H1 (cell line): ENCODE measurements around the gene FLRT1. TPM values are rescaled to one million over a fixed set of nuclear protein-coding genes. Genes with fewer than 3 reads are reported as not detected.
A peak's percentile ranks its signal among the peaks of the same experiment; 100 is the strongest.

Source experiments
- CTCF ChIA-PET: fragments of 300-600 bp; sonication (Branson Sonifier 250); formaldehyde crosslinking; loops from one replicate; lab custom pipeline; 2021; ENCODE audit not compliant: partially characterized antibody; lab: Charles Lee
- POLR2A ChIA-PET: fragments of 300-600 bp; sonication (Branson Sonifier 250); formaldehyde crosslinking; loops from one replicate; lab custom pipeline; 2021; ENCODE audit warnings: inconsistent platforms; ENCODE audit not compliant: partially characterized antibody; lab: Charles Lee
- DNase-seq, 2 experiments: peaks; one replicate each; pipeline versions ENCODE4 v3.0.0 to v3.0.0-alpha.2; 2010 to 2022; ENCODE audit warnings: low spot score in 2 of 2, low read depth in 1 of 2, mixed read lengths in 1 of 2
- FAIRE-seq: peaks from 2 replicates; lab custom pipeline; 2011; peaks lifted over from hg19 to GRCh38; lab: Jason Lieb, UNC
- H2AFZ ChIP-seq: 2 replicates; pipeline ENCODE4 v1.8.1; 2012; ENCODE audit warnings: low read length, inconsistent platforms
- H2AK5ac ChIP-seq: 2 replicates; pipeline ENCODE4 v1.6.1; 2013; ENCODE audit warnings: low read depth, low read length
- H2BK120ac ChIP-seq: replicated peaks from 2 replicates; pipeline ENCODE3; 2013; ENCODE audit warnings: low read depth, low read length, inconsistent platforms
- H2BK12ac ChIP-seq: 2 replicates; pipeline ENCODE4 v1.6.1; 2013; ENCODE audit warnings: low read depth, low read length
- H2BK15ac ChIP-seq: 2 replicates; pipeline ENCODE4 v1.6.1; 2013; ENCODE audit warnings: low read length
- H2BK20ac ChIP-seq: 2 replicates; pipeline ENCODE4 v1.6.1; 2013; ENCODE audit warnings: low read length
- H2BK5ac ChIP-seq: 2 replicates; pipeline ENCODE4 v1.6.1; 2013; ENCODE audit warnings: low read depth, low read length
- H3K14ac ChIP-seq: 2 replicates; pipeline ENCODE4 v1.6.1; 2013; ENCODE audit warnings: inconsistent platforms; ENCODE audit not compliant: insufficient read length
- H3K18ac ChIP-seq: 2 replicates; pipeline ENCODE4 v1.6.1; 2013; ENCODE audit warnings: low read length; ENCODE audit errors: extremely low read depth
- H3K23ac ChIP-seq: 2 replicates; pipeline ENCODE4 v1.6.1; 2013; ENCODE audit warnings: inconsistent platforms; ENCODE audit not compliant: insufficient read length
- H3K23me2 ChIP-seq: 2 replicates; pipeline ENCODE4 v1.6.1; 2013; ENCODE audit warnings: low read depth, low read length
- H3K27ac ChIP-seq: 2 replicates; pipeline ENCODE4 v1.6.1; 2011; ENCODE audit warnings: low read depth, low read length, inconsistent platforms
- H3K27me3 ChIP-seq, 4 experiments: replicated peaks in 1 of 4; 1 replicate in 1 of 4; 2 replicates in 3 of 4; pipeline versions ENCODE4 v1.6.1 to v1.8.1; 2011 to 2013; ENCODE audit warnings: low read length in 3 of 4, mild to moderate bottlenecking in 3 of 4, inconsistent platforms in 2 of 4, mixed read lengths in 2 of 4, moderate library complexity in 1 of 4; ENCODE audit not compliant: control insufficient read depth in 3 of 4, insufficient read depth in 3 of 4; ENCODE audit errors: extremely low read depth in 1 of 4
- H3K36me3 ChIP-seq, 4 experiments: 2 replicates each; pipeline versions ENCODE4 v1.6.1 to v1.8.1; 2011 to 2013; ENCODE audit warnings: mild to moderate bottlenecking in 4 of 4, low read length in 3 of 4, moderate library complexity in 2 of 4, control low read depth in 1 of 4, inconsistent platforms in 1 of 4; ENCODE audit not compliant: insufficient read depth in 4 of 4, control insufficient read depth in 2 of 4
- H3K4ac ChIP-seq: replicated peaks from 2 replicates; pipeline ENCODE3; 2013; ENCODE audit warnings: low read length, low read depth, mixed read lengths, inconsistent platforms; ENCODE audit not compliant: insufficient read length
- H3K4me1 ChIP-seq, 4 experiments: replicated peaks in 1 of 4; 1 replicate in 1 of 4; 2 replicates in 3 of 4; pipeline versions ENCODE4 v1.6.1 to v1.8.1; 2011 to 2013; ENCODE audit warnings: low read length in 3 of 4, inconsistent platforms in 2 of 4, mixed read lengths in 1 of 4; ENCODE audit not compliant: insufficient read depth in 4 of 4, control insufficient read depth in 3 of 4
- H3K4me2 ChIP-seq, 2 experiments: 2 replicates each; pipeline versions ENCODE4 v1.6.1 to v1.8.1; 2011 to 2013; ENCODE audit warnings: low read depth in 2 of 2, low read length in 2 of 2, control low read depth in 1 of 2, inconsistent platforms in 1 of 2, mild to moderate bottlenecking in 1 of 2; ENCODE audit not compliant: insufficient read depth in 1 of 2
- H3K4me3 ChIP-seq, 4 experiments: fragments of 200-600, 300-600 bp in 1 of 4; sonication (generic), shearing (Covaris generic), sonication (Bioruptor Twin) in 1 of 4; 2 replicates each; pipeline versions ENCODE4 v1.5.1 to v1.8.1; 2011 to 2016; ENCODE audit warnings: low read length in 4 of 4, low read depth in 3 of 4, control low read depth in 2 of 4, inconsistent platforms in 2 of 4, mild to moderate bottlenecking in 2 of 4, mixed read lengths in 1 of 4, moderate library complexity in 1 of 4; ENCODE audit not compliant: insufficient read depth in 2 of 4; ENCODE audit errors: extremely low read depth in 1 of 4
- H3K56ac ChIP-seq: replicated peaks from 2 replicates; pipeline ENCODE3; 2013; ENCODE audit warnings: low read depth, mild to moderate bottlenecking, mixed read lengths, low read length, inconsistent platforms; ENCODE audit not compliant: insufficient read length
- H3K79me1 ChIP-seq: 2 replicates; pipeline ENCODE4 v1.6.1; 2013; ENCODE audit warnings: low read depth, low read length, control low read depth
- H3K79me2 ChIP-seq, 2 experiments: 2 replicates each; pipeline versions ENCODE4 v1.6.1 to v1.8.1; 2012 to 2013; ENCODE audit warnings: low read length in 2 of 2, mild to moderate bottlenecking in 2 of 2, inconsistent platforms in 1 of 2; ENCODE audit not compliant: insufficient read depth in 2 of 2, control insufficient read depth in 1 of 2
- H3K9ac ChIP-seq, 4 experiments: replicated peaks in 1 of 4; 1 replicate in 1 of 4; 2 replicates in 3 of 4; pipeline versions ENCODE4 v1.6.1 to v1.8.1; 2011 to 2013; ENCODE audit warnings: low read depth in 3 of 4, low read length in 3 of 4, control low read depth in 2 of 4, mild to moderate bottlenecking in 2 of 4, moderate library complexity in 2 of 4, inconsistent platforms in 1 of 4; ENCODE audit errors: extremely low read depth in 1 of 4
- H3K9me3 ChIP-seq, 2 experiments: 2 replicates each; pipeline versions ENCODE4 v1.6.1 to v1.8.1; 2012 to 2013; ENCODE audit warnings: mild to moderate bottlenecking in 2 of 2, moderate library complexity in 2 of 2, control low read depth in 1 of 2, inconsistent platforms in 1 of 2, low read depth in 1 of 2, low read length in 1 of 2, mixed read lengths in 1 of 2; ENCODE audit not compliant: insufficient read depth in 2 of 2
- H4K20me1 ChIP-seq, 2 experiments: replicated peaks in 1 of 2; 2 replicates each; pipeline versions ENCODE3 to v1.8.1; 2011 to 2013; ENCODE audit warnings: inconsistent platforms in 2 of 2, low read length in 2 of 2, mild to moderate bottlenecking in 1 of 2; ENCODE audit not compliant: insufficient read depth in 2 of 2, control insufficient read depth in 1 of 2
- H4K5ac ChIP-seq: 2 replicates; pipeline ENCODE4 v1.6.1; 2013; ENCODE audit warnings: low read length, low read depth, mixed read lengths, inconsistent platforms; ENCODE audit not compliant: insufficient read length
- H4K8ac ChIP-seq: 2 replicates; pipeline ENCODE4 v1.8.0; 2013; ENCODE audit warnings: mild to moderate bottlenecking, moderate library complexity, low read length, inconsistent platforms; ENCODE audit not compliant: insufficient read depth; ENCODE audit errors: extremely low read depth
- H4K91ac ChIP-seq: replicated peaks from 2 replicates; pipeline ENCODE3; 2013; ENCODE audit warnings: low read length, mixed read lengths, inconsistent platforms; ENCODE audit not compliant: insufficient read length
- SUZ12 ChIP-seq: fragments of 200-600 bp; sonication (generic); IDR thresholded peaks from 2 replicates; pipeline ENCODE4 v1.6.1; 2012; ENCODE audit warnings: mild to moderate bottlenecking, inconsistent platforms, low read length, moderate library complexity, mixed read lengths
- WGBS, 2 experiments: shearing (Covaris generic) in 1 of 2; methylation state at CpG; one replicate each; pipeline versions ENCODE4 v1.1.6 to v1.1.7; 2013 to 2015; ENCODE audit warnings: low lambda C conversion rate in 2 of 2, mixed read lengths in 2 of 2, inconsistent platforms in 1 of 2, low coverage in 1 of 2, missing lambda C conversion rate in 1 of 2; ENCODE audit not compliant: insufficient replicate concordance in 2 of 2, insufficient coverage in 1 of 2, insufficient read length in 1 of 2; ENCODE audit errors: extremely low coverage in 1 of 2, missing lambda C conversion rate in 1 of 2; 5-methylcytosine and 5-hydroxymethylcytosine counted together
- polyA plus RNA-seq, 7 experiments: library from polyadenylated mRNA; depleted of rRNA in 3 of 7; stranded (reverse) in 5 of 7; unstranded in 2 of 7; fragments of >200 nt in 5 of 7; fragments of 200-250 nt in 2 of 7; gene quantifications; 1 replicate in 5 of 7; 2 replicates in 1 of 7; 4 replicates in 1 of 7; pipeline versions ENCODE4 v1.2.1 to v1.2.3, GENCODE V29; 2011 to 2013; ENCODE audit warnings: missing spikeins in 2 of 7, mixed read lengths in 2 of 7
- total RNA-seq: library from RNA; stranded (reverse); fragmentation: NEBNext Ultra II Directional; extraction: Animal tissue kit (Norgen Biotek cat#: 25700); gene quantifications from 2 replicates; pipeline ENCODE4 v1.2.1, GENCODE V29; 2021

Gene FLRT1
- total and polyA plus RNA-seq, 2 of the 8 experiments (the other 6 are each of a cell fraction or from before 2014, with no cell fraction given) = 0.14 to 0.28 TPM

DNA sequence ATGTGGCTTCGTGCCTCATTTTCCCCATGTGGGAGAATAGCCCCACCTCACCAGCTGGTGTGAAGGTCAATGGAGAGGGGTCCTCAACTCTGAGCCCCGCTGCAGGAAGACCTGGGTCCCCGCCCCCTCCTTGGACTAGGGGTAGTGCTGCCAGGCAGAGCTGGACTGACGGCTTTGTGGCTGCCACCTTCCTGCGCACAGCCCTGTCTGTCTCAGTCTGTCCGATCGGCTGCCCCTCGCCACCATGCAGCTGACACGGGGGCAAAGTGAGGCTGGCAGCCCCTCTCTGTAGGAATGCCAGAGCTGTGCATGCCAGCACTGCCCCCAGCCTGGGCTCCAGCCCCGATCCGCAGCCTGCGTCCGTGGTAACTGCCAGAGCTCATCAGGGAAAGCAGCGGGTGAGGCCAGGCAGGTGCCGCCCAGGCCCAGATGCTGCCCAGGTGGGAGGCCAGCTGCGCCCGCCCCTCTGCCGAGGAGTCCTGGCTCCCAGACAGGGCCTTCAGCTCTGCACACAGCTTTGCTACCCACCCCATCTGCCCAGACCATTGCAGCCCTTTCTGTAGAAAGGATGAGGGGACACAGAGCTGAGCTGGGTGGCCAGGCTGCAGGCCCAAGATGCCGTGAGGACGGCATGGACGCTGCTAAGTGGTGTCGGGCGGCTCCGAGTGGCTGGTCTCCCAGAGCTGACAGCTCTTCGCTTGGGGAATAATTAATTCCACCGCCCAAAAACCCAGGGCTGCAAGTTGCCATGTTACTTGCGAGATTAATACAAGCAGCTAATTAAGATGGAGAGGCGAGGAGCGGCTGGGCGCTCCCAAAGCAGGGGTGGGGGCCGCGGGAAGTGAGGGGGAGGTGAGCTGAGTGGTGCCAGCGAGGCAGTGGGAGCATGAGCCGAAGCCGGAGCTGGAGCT is 19.5 kb upstream of the FLRT1 start:
- H2BK12ac ChIP-seq = no peak overlapping the region
- H2BK5ac ChIP-seq = no peak overlapping the region; the same call in 1 of the 2 replicates
- FAIRE-seq (no peak), DNase-seq (no peak)
- no peak overlapping the region for H2AFZ ChIP-seq
- H3K9ac ChIP-seq = no peak overlapping the region
- H3K14ac ChIP-seq = no peak overlapping the region
- no peak overlapping the region for H2BK15ac ChIP-seq
- WGBS, 2 experiments = 94% methylated on average over 25 of the region's 35 CpGs; no CpG with 5 or more reads in 1 of the 2 experiments
- H3K27ac ChIP-seq = no peak overlapping the region
- no peak for TF ChIP-seq SUZ12
- no peak overlapping the region for H3K4ac ChIP-seq
- no peaks in the 10 kb centered on the region for H3K79me1 ChIP-seq
- H3K23me2 ChIP-seq = no peaks in the 10 kb centered on the region
- no peak overlapping the region for H2BK120ac ChIP-seq
- H4K91ac ChIP-seq = no peak overlapping the region
- H3K4me3 ChIP-seq = no peak overlapping the region
- no peak overlapping the region for H4K8ac ChIP-seq
- no peak overlapping the region for H3K56ac ChIP-seq
- H4K5ac ChIP-seq = no peak overlapping the region
- H2AK5ac ChIP-seq = peak overlapping the region; percentile 16; the same call in 1 of the 2 replicates
- ChIA-PET POLR2A (interaction anchor here (1.1 to 1.8 kb wide), 5 partner anchors 9 to 29 kb away, joined by 3 to 12 read pairs (median 4); no protein-coding TSS in a partner anchor), CTCF (interaction anchor here (0.6 to 8.2 kb wide), 18 partner anchors 8 to 141 kb away, joined by 3 to 74 read pairs (median 4); no protein-coding TSS in a partner anchor)
- H3K27me3 ChIP-seq = peaks cover 2 to 56% (median 32%) of the 10 kb centered on the region in 4 experiments
- peaks cover 0 to 13% (median 7%) of the 10 kb centered on the region in 4 experiments; a peak in 6 of 7 replicates for H3K4me1 ChIP-seq
- H3K79me2 ChIP-seq = no peaks in the 10 kb centered on the region
- H3K23ac ChIP-seq = no peak overlapping the region
- no peak overlapping the region for H2BK20ac ChIP-seq
- H3K4me2 ChIP-seq = no peak overlapping the region
- H4K20me1 ChIP-seq = peaks cover 3 to 4% of the 10 kb centered on the region in 2 experiments
- no peaks in the 10 kb centered on the region for H3K36me3 ChIP-seq
- H3K18ac ChIP-seq = no peak overlapping the region
- no peaks in the 10 kb centered on the region; a peak in 1 of 4 replicates for H3K9me3 ChIP-seq
